ENCODE data around the gene PRKAR2A. TPM values are rescaled to one million over a fixed set of nuclear protein-coding genes. Genes with fewer than 3 reads are reported as not detected.

Gene PRKAR2A
- total and polyA plus RNA-seq, 2 donors (not counting 3 experiments of a cell fraction or from before 2014, with no cell fraction given), result 8.6 to 69.9 TPM

DNA sequence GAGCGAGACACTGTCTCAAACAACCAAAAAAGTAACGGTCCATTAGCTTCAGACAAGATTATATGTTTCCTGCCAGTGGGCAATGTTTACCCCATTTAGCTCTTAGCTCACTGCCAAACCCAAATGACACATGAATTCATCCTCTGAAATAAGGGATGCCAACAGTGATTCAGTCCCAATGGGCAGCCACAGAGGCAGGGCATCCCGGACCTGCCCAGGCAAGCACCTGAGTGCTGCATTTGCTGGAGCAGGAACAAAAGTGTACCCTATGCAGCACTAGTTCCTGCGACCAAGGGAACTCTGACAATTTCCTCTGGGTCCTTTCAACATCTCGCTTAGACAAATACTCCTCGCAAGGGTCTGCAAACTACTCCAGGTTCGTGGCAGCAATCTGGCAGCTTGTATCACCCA is 138.6 kb downstream of the PRKAR2A start:
- Histone ChIP-seq H3K79me2 (ENCODE audit: control insufficient read depth, insufficient read depth, low read length) (peaks cover 93% of the 10 kb centered on the region), H3K9me1 (replicated peaks; ENCODE audit: control insufficient read depth, extremely low read depth, insufficient read depth, low read length) (no peaks in the 10 kb centered on the region), H3K9me3 (replicated peaks; ENCODE audit: control insufficient read depth, insufficient read depth, low read length) (no peaks in the 10 kb centered on the region), H3K27ac (ENCODE audit: insufficient read depth, low read depth, low read length) (no peak overlapping the region), H3K4me2 (ENCODE audit: insufficient read depth, low read length) (no peak overlapping the region), H3K4me3 (replicated peaks in 1 of 3; ENCODE audit: insufficient read depth in 1 of 3, low read depth in 1 of 3, low read length in 3 of 3) (no peak overlapping the region), H3K36me3 (ENCODE audit: control insufficient read depth in 2 of 2, extremely low read depth in 1 of 2, insufficient read depth in 2 of 2, low read length in 2 of 2) (peaks cover 7 to 21% of the 10 kb centered on the region in 2 experiments), H3K27me3 (ENCODE audit: control insufficient read depth in 2 of 2, insufficient read depth in 2 of 2, low read length in 2 of 2) (no peaks in the 10 kb centered on the region), H4K20me1 (replicated peaks; ENCODE audit: control insufficient read depth, extremely low read depth, insufficient read depth, low read length) (peaks cover 15% of the 10 kb centered on the region), H3K9ac (replicated peaks; ENCODE audit: extremely low read depth, insufficient read depth, low read length) (no peak overlapping the region), H3K4me1 (ENCODE audit: control insufficient read depth, extremely low read depth, insufficient read depth, low read length) (peaks cover 1% of the 10 kb centered on the region), H2AFZ (ENCODE audit: low read depth, low read length) (no peak overlapping the region)
- ChIA-PET POLR2A (no interaction called here), CTCF (interaction anchor here (0.8 kb wide), 1 partner anchor 11 kb away, joined by 3 read pairs; no protein-coding TSS in a partner anchor)
- TF ChIP-seq FOS (IDR thresholded peaks at IDR 0.05; ENCODE audit: borderline replicate concordance, insufficient read depth, low read length) (no peak), JUN (IDR thresholded peaks at IDR 0.05; ENCODE audit: borderline replicate concordance, insufficient read depth, insufficient read length, low read depth) (no peak), GATA2 (IDR thresholded peaks at IDR 0.05; ENCODE audit: insufficient read depth, insufficient read length, low read depth, low read length) (no peak), CTCF (IDR thresholded peaks at IDR 0.05; ENCODE audit: extremely low read depth in 1 of 2, insufficient read depth in 1 of 2, low read depth in 1 of 2, low read length in 2 of 2) (no peak), MAX (IDR thresholded peaks at IDR 0.05; ENCODE audit: insufficient read depth, insufficient read length) (no peak), POLR2AphosphoS5 (IDR thresholded peaks at IDR 0.05; ENCODE audit: insufficient read depth, low read depth, low read length) (no peak), MYC (IDR thresholded peaks at IDR 0.05; ENCODE audit: low read depth, low read length) (no peak), POLR2A (IDR thresholded peaks at IDR 0.05; ENCODE audit: low read depth, low read length) (no peak), EZH2 (IDR thresholded peaks at IDR 0.05; ENCODE audit: borderline replicate concordance, low read depth, low read length, severe bottlenecking) (no peak)
- intact Hi-C loops (cut with micrococcal nuclease), result no loop called here
- DNase-seq (ENCODE audit: low read depth, low spot score) (no peak), FAIRE-seq (peak; percentile 40)
- BruUV-seq (replicated peaks), result no TSS peak
- dilution Hi-C loops (cut with MboI; ENCODE audit: extremely low pct_ligation_motif_present, low sequenced_read_pairs), result no loop called here

Measured in endothelial cell of umbilical vein (primary cell).